Large intestine (tissue), 12 donors: Measurements from ENCODE around the gene MROH2A. TPM values are rescaled to one million over a fixed set of nuclear protein-coding genes. Genes with fewer than 3 reads are reported as not detected.
"Not testable (repeated sequence)": the region's sequence is repeated elsewhere in the genome, so short reads cannot be mapped to it uniquely, and the experiment has no call there.

Experiments used
- DNase-seq, 2 donors: peaks; one replicate each; pipeline versions ENCODE4 v3.0.0 to v3.0.0-alpha.2; 2013
- H3K27ac ChIP-seq: one replicate; pipeline ENCODE4 v1.5.1; 2013; ENCODE audit warnings: low read length
- H3K27me3 ChIP-seq: 2 replicates; pipeline ENCODE4 v1.6.1; 2013; ENCODE audit warnings: low read length; ENCODE audit not compliant: control insufficient read depth, insufficient read depth
- H3K36me3 ChIP-seq: 2 replicates; pipeline ENCODE4 v1.6.1; 2013; ENCODE audit warnings: low read length; ENCODE audit not compliant: control insufficient read depth, insufficient read depth
- H3K4me1 ChIP-seq: one replicate; pipeline ENCODE4 v1.6.1; 2013; ENCODE audit warnings: low read length; ENCODE audit not compliant: control insufficient read depth, insufficient read depth
- H3K4me3 ChIP-seq: one replicate; pipeline ENCODE4 v1.5.1; 2013; ENCODE audit warnings: low read length
- H3K9me3 ChIP-seq: one replicate; pipeline ENCODE4 v1.6.1; 2013; ENCODE audit warnings: mild to moderate bottlenecking, low read depth, low read length, moderate library complexity; ENCODE audit not compliant: control insufficient read depth
- WGBS: methylation state at CpG from one replicate; pipeline ENCODE4 v1.1.5; 2013; ENCODE audit warnings: low lambda C conversion rate; ENCODE audit not compliant: insufficient coverage; 5-methylcytosine and 5-hydroxymethylcytosine counted together
- long read RNA-seq, 11 donors: transcript quantifications; one replicate each; lab custom pipeline, GENCODE V29; 2026
- polyA plus RNA-seq: library from polyadenylated mRNA; unstranded; fragments of 120-200 nt; gene quantifications from one replicate; pipeline ENCODE4 v1.2.1, GENCODE V29; 2013

Gene MROH2A
- polyA plus RNA-seq: 0.16 TPM
- long read RNA-seq, donor 1: 0 reads
- long read RNA-seq, donor 2: 0 reads
- long read RNA-seq, donor 3: 0 reads
- long read RNA-seq, donor 4: 0 reads
- long read RNA-seq, donor 5: 0 reads
- long read RNA-seq, donor 6: 0 reads
- long read RNA-seq, donor 7: 0 reads
- long read RNA-seq, donor 8: 0 reads
- long read RNA-seq, donor 9: 0 reads
- long read RNA-seq, donor 10: 0 reads
- long read RNA-seq, donor 11: 0 reads

GRCh38 chr2:233778030-233778429 is at the start of gene MROH2A:
Gene MROH2A, plus strand, starts transcription at chr2:233778330. Its CDS starts 1,029 bp downstream, at chr2:233779359.
- Histone ChIP-seq H3K27me3 (no peaks in the 10 kb centered on the region), H3K36me3 (no peaks in the 10 kb centered on the region), H3K4me1 (no peaks in the 10 kb centered on the region), H3K9me3 (no peaks in the 10 kb centered on the region), H3K4me3 (no peak within 1 kb of the TSS), H3K27ac (no peak within 1 kb of the TSS)
- WGBS: no CpG with 5 or more reads among the region's 2 CpGs
- no peak for DNase-seq

- peaks cover 6% of the 10 kb centered on the region for H3K9me3 ChIP-seq
- no peak within 1 kb of the TSS for H3K4me3 ChIP-seq
- DNase-seq: peak in 1 of 2 donors; percentile 50
- H3K27me3 ChIP-seq: no peaks in the 10 kb centered on the region
- 37% methylated on average over 2 of the region's 8 CpGs for WGBS
- H3K36me3 ChIP-seq: no peaks in the 10 kb centered on the region
- H3K27ac ChIP-seq: no peak within 1 kb of the TSS
- no peaks in the 10 kb centered on the region for H3K4me1 ChIP-seq
Measured at GRCh38 chr2:233728723-233729301, 49.3 kb upstream of the MROH2A start, which contains the start of gene UGT1A3. Gene UGT1A3, plus strand, starts transcription at chr2:233729042. Its CDS starts 85 bp downstream, at chr2:233729127.

- H3K9me3 ChIP-seq, H3K27ac ChIP-seq, H3K4me3 ChIP-seq, H3K4me1 ChIP-seq, H3K27me3 ChIP-seq, H3K36me3 ChIP-seq: not testable (repeated sequence)
- WGBS: 86% methylated on average over 2 of the region's 14 CpGs
- DNase-seq: peak in 1 of 2 donors; percentile 34
Measured at GRCh38 chr2:233736868-233737653, 41.1 kb upstream of the MROH2A start.

- no peak for DNase-seq
- Histone ChIP-seq H3K27ac (no peak overlapping the region), H3K4me3 (no peak overlapping the region), H3K9me3 (peaks cover 5% of the 10 kb centered on the region), H3K27me3 (no peaks in the 10 kb centered on the region), H3K4me1 (peaks cover 8% of the 10 kb centered on the region), H3K36me3 (no peaks in the 10 kb centered on the region)
- WGBS: 40% methylated on average over 1 of the region's 2 CpGs
Measured at GRCh38 chr2:233740870-233741269, 37.3 kb upstream of the MROH2A start.

- Histone ChIP-seq H3K9me3 (peaks cover 8% of the 10 kb centered on the region), H3K4me1 (peaks cover 12% of the 10 kb centered on the region), H3K27me3 (no peaks in the 10 kb centered on the region), H3K27ac (no peak overlapping the region), H3K4me3 (no peak overlapping the region), H3K36me3 (no peaks in the 10 kb centered on the region)
- WGBS: no CpG with 5 or more reads among the region's 46 CpGs
- DNase-seq: no peak
Measured at GRCh38 chr2:233743464-233744259, 34.5 kb upstream of the MROH2A start.

GRCh38 chr2:233745073-233745755 is 32.9 kb upstream of the MROH2A start:
- peaks cover 12% of the 10 kb centered on the region for H3K4me1 ChIP-seq
- H3K27me3 ChIP-seq: no peaks in the 10 kb centered on the region
- WGBS: no CpG with 5 or more reads among the region's 5 CpGs
- H3K9me3 ChIP-seq: peaks cover 8% of the 10 kb centered on the region
- no peaks in the 10 kb centered on the region for H3K36me3 ChIP-seq
- H3K4me3 ChIP-seq: no peak overlapping the region
- DNase-seq: peak; percentile 63 to 89
- H3K27ac ChIP-seq: peak overlapping the region; percentile 35

- no CpG with 5 or more reads among the region's 2 CpGs for WGBS
- Histone ChIP-seq H3K27ac (peak overlapping the region; percentile 35), H3K9me3 (peaks cover 12% of the 10 kb centered on the region)
Measured at GRCh38 chr2:233745838-233746237, 32.3 kb upstream of the MROH2A start.

GRCh38 chr2:233746475-233747282 is 31.5 kb upstream of the MROH2A start:
- no peak overlapping the region for H3K4me3 ChIP-seq
- peaks cover 16% of the 10 kb centered on the region for H3K9me3 ChIP-seq
- H3K36me3 ChIP-seq: no peaks in the 10 kb centered on the region
- H3K27me3 ChIP-seq: no peaks in the 10 kb centered on the region
- H3K4me1 ChIP-seq: peaks cover 12% of the 10 kb centered on the region
- DNase-seq: no peak
- no CpG with 5 or more reads among the region's 10 CpGs for WGBS
- no peak overlapping the region for H3K27ac ChIP-seq

More at GRCh38 chr2:233745838-233746237, 32.3 kb upstream of the MROH2A start:
- H3K27me3 ChIP-seq, DNase-seq, H3K4me3 ChIP-seq, H3K36me3 ChIP-seq: not testable (repeated sequence)
- peaks cover 12% of the 10 kb centered on the region for H3K4me1 ChIP-seq

- Histone ChIP-seq H3K27ac (no peak overlapping the region), H3K4me3 (no peak overlapping the region), H3K36me3 (no peaks in the 10 kb centered on the region), H3K27me3 (no peaks in the 10 kb centered on the region), H3K4me1 (peaks cover 12% of the 10 kb centered on the region), H3K9me3 (peaks cover 16% of the 10 kb centered on the region)
- DNase-seq: no peak
- WGBS: 100% methylated on average over 1 of the region's 6 CpGs
Measured at GRCh38 chr2:233747283-233747544, 30.9 kb upstream of the MROH2A start.
